ENCODE measurements around the gene NANOG.
"Not testable (repeated sequence)": the region's sequence is repeated elsewhere in the genome, so short reads cannot be mapped to it uniquely, and the experiment has no call there.

The NANOG gene

DNA sequence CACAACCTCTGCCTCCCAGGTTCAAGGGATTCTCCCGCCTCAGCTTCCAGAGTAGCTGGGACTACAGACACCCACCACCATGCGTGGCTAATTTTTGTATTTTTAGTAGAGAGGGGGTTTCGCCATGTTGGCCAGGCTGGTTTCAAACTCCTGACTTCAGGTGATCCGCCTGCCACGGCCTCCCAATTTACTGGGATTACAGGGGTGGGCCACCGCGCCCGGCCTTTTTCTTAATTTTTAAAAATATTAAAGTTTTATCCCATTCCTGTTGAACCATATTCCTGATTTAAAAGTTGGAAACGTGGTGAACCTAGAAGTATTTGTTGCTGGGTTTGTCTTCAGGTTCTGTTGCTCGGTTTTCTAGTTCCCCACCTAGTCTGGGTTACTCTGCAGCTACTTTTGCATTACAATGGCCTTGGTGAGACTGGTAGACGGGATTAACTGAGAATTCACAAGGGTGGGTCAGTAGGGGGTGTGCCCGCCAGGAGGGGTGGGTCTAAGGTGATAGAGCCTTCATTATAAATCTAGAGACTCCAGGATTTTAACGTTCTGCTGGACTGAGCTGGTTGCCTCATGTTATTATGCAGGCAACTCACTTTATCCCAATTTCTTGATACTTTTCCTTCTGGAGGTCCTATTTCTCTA is at the start of gene NANOG:
Gene NANOG (plus strand): TSS at position 519 of the 645 bp plus-strand sequence. CDS start 213 bp downstream, outside the sequence.
- DNase-seq, result not testable (repeated sequence)

DNA sequence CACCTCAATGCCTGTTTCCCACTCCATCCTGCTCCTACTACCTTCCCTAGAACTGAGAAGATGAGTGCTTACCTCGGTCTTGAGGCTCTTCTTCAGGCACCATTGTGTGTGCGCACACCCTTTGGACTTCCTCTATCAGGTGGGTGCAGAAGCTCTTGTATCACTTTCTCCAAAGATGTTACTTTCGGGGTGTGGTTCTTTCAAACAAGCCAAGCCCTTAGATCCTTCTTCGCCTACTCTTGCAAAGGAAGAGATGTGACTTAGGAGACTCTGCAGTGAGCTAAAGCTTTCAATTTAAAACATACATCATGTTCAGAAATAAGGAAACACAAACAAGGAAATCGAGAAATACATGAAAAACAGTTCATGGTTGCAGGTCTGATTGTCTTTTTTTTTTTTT is 42.0 kb upstream of the NANOG start, which contains the start of gene CLEC4C:
Gene CLEC4C (minus strand): TSS at position 130 of the 400 bp plus-strand sequence. CDS start 27 bp downstream, at position 103.
- DNase-seq, result no peak

DNA sequence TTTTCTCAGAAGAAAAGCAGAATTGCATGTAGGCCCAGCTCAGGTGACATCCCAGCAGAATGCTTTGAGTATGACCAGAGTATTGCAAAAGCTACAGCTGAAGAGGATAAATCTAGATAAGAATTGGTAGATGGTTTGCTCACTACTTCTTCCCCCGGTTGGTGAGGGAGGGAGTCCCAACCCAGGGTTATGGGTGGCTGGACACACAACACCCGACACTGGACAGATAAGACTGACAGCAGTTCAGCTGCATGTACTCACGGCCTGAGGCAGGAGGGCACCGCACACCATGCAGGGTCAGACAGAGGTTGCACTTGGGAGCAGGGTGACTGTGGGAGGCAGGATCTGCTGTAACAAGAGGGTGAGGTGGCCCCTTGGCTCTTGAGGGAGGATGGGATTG is 40.4 kb upstream of the NANOG start:
- no peak for DNase-seq

DNA sequence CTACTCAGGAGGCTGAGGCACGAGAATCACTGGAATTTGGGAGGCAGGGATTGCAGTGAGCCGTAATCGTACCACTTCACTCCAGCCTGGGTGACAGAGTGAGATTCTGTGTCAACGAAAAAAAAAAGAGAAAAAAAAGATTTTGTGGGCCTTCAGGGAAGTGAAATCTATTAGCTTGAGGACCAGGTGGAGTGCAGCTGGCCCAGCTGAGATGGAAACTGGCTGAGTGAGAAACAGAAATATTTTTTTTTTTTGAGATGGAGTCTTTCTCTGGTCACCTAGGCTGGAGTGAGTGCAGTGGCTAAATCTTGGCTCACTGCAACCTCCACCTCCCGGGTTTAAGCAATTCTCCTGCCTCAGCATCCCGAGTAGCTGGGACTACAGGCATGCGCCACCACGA is 39.8 kb upstream of the NANOG start:
- no peak for DNase-seq

GRCh38 chr12:7750350-7750749 is 38.9 kb upstream of the NANOG start:
- DNase-seq, result no peak

GRCh38 chr12:7751394-7751793 is 37.8 kb upstream of the NANOG start:
- DNase-seq, result no peak

GRCh38 chr12:7751941-7752922 is 37.0 kb upstream of the NANOG start:
- DNase-seq, result not testable (repeated sequence)

DNA sequence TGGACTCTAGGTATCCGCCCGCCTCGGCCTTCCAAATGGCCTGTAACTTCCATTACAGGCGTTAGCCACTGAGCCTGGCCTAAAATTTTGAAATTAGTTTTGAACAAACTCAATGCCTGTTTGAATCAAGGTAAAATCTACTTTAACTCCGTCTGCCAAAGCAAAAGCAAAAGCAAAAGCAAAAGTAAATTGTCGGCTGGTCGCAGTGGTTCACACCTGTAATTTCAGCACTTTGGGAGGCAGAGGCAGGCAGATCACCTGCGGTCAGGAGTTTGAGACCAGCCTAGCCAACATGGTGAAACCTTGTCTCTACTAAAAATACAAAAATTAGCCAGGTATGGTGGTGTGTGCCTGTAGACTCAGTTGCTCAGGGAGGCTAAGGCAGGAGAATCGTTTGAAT is 33.5 kb upstream of the NANOG start:
- not testable (repeated sequence) for DNase-seq

GRCh38 chr12:7756993-7757392 is 32.2 kb upstream of the NANOG start:
- DNase-seq, result no peak

DNA sequence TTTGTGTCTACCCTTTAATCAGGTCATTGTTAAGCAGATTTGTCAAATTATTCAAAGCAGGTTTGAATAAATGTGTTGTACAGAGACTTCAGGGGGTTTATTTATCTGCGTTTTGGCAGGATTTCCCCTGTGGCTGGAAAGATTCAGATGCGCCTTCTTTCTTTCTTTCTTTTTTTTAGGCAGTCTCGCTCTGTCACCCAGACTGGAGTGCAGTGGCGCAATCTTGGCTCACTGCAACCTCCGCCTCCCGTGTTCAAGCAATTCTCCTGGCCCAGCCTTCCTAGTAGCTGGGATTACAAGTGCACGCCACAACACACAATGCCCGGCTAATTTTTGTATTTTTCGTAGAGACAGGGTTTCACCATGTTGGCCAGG is 30.4 kb upstream of the NANOG start:
- no peak for DNase-seq

- no peak for DNase-seq
Observed at GRCh38 chr12:7769999-7770398, 19.2 kb upstream of the NANOG start.

- no peak for DNase-seq
Observed at GRCh38 chr12:7781274-7781673, 7.9 kb upstream of the NANOG start.

DNA sequence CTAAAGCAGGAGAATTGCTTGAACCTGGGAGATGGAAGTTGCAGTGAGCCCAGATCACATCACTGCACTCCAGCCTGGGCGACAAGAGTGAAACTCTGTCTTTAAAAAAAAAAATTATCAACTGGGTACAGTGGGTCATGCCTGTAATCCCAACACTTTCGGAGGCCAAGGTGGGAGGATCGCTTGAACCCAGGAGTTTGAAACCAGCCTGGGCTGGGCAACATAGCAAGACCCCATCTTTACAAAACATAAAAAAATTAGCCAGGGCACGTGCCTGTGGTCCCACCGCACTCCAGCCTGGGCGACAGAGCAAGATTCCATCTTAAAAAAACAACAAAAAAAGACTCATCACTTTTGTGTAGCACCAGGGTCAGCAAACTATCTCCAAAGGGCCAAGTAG is 7.1 kb upstream of the NANOG start:
- no peak for DNase-seq

- DNase-seq, result not testable (repeated sequence)
Observed at GRCh38 chr12:7783433-7783832, 5.8 kb upstream of the NANOG start.

GRCh38 chr12:7784701-7785100 is 4.5 kb upstream of the NANOG start:
- no peak for DNase-seq

DNA sequence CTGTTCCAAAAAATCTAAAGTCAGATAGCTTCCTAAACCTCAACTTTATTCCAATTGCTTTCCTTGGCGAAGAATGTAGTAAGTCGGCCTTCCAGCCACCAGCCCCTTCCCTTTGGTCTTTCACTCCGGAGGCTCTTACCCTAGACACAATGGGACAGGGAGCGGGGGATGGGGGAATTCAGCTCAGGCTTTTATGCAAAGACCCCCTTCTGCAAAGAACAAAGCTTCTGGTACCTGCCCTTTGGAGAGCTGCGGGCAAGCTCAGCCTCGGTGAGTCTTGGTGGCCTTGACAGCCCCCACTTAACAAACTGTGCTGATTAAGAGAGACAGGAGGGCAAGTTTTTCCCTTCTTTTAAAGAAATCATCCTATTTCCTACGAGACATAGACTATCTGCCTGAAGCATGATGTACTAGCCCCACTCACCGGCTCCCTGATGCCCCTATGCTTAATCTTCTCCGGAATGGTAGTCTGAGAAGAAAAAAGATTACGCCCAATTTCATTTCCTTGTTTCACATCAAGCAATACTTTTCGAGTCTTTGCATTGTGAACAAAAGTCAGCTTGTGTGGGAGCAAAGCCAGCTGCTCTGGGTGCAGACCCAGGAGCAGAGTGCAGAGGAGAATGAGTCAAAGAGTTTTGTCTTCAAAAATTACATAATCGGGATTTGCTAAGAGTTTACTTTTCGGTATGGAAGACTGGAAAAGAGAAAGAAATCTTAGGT is 1.5 kb upstream of the NANOG start:
- no peak for DNase-seq

GRCh38 chr12:7788294-7788660 is 925 bp upstream of the NANOG start:
- DNase-seq, result no peak

DNA sequence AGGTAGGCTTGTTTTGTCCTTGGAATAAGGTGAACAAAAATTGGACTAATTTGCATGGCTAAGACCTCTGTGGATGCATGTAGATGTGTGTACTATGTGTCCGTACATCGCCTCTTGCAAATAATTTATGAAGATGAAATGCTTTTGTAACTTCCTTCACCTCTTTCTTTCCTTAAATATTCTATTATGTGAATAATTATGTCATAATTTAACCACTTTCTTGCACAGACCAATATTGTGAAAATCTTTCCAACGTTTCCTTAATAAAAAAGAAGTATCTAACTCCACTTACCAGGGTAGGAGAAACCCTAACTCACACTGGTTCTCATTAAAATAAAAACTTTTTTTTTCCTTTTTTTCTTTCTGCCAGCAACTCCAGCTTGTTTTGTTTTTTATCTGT is 4.0 kb downstream of the NANOG start:
- DNase-seq, result no peak

DNA sequence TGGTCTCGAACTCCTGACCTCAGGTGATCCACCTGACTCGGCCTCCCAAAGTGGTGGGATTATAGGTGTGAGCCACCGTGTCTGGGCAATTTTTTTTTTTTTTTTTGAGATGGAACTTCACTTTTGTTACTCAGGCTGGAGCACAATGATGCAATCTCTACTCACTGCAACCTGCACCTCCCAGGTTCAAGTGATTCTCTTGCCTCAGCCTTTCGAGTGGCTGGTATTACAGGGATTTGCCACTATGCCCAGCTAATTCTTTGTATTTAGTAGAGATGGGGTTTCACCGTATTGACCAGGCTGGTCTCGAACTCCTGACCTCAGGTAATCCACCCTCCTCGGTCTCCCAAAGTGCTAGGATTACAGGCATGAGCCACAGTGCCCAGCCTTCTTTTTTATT is 8.1 kb downstream of the NANOG start:
- not testable (repeated sequence) for DNase-seq

DNA sequence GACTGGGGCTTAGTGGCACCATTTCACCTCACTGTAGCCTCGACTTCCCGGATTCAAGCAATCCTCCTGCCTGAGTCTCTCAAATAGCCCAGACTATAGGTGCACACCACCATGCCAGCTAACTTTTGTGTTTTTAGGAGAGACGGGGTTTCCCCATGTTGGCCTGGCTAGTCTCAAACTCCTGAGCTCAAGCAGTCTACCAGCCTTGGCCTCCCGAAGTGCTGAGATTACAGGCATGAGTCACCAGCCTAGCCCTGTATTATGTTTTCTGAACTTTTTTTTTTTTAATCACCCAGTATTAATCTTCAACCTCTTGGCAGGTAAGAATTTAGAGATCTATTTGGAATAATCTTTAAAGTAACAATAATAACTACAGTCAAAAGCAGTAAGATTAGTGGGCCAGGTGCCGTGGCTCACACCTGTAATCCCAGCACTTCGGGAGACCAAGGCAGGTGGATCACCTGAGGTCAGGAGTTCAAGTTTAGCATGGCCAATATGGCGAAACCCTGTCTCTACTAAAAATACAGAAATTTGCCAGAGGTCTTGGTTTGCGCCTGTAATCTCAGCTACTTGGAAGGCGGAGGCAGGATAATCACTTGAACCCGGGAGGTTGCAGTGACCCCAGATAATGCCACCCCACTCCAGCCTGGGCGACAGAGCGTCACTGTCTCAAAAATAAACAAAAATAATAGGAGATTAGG is 8.6 kb downstream of the NANOG start:
- no peak for DNase-seq

DNA sequence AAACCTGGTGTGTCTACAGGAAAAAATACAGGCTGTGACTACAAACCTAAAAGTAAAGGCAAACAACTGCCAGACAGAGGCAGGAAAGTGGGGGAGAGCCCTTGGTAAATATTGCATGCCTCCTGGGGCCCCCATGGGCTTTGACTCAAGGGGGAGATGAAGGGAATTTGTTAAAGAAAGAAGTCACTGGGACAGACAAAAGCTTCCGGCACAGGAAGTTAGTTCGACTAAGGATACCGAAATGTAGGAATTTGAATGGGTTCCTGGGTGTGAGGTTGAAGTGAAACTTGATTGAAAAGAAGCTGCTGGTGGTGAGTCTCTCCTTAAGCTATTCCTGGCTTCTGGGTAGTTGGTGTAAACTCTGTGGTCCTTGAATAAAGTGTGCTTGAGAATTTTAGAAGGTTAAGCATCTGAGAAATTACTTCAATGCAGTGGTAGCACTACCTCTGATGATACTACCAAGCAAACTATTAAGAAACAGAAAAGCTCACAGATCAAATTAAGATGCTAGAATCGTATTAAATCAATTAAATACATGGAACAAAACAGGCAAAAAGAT is 9.6 kb downstream of the NANOG start:
- not testable (repeated sequence) for DNase-seq

- no peak for DNase-seq
Observed at GRCh38 chr12:7801460-7801859, 12.3 kb downstream of the NANOG start.

Data from COR-L47 (cell line).